HG02759 (cell line): ENCODE results near the gene COCH.
"Not testable (repeated sequence)": the region's sequence is repeated elsewhere in the genome, so short reads cannot be mapped to it uniquely, and the experiment has no call there.

Experiments
- ATAC-seq: cut with Tn5 transposase; IDR thresholded peaks from one replicate; pipeline ENCODE4 v1.9.1; 2021; ENCODE audit warnings: mild to moderate bottlenecking, moderate library complexity; ENCODE audit not compliant: unreplicated experiment

COCH gene

DNA sequence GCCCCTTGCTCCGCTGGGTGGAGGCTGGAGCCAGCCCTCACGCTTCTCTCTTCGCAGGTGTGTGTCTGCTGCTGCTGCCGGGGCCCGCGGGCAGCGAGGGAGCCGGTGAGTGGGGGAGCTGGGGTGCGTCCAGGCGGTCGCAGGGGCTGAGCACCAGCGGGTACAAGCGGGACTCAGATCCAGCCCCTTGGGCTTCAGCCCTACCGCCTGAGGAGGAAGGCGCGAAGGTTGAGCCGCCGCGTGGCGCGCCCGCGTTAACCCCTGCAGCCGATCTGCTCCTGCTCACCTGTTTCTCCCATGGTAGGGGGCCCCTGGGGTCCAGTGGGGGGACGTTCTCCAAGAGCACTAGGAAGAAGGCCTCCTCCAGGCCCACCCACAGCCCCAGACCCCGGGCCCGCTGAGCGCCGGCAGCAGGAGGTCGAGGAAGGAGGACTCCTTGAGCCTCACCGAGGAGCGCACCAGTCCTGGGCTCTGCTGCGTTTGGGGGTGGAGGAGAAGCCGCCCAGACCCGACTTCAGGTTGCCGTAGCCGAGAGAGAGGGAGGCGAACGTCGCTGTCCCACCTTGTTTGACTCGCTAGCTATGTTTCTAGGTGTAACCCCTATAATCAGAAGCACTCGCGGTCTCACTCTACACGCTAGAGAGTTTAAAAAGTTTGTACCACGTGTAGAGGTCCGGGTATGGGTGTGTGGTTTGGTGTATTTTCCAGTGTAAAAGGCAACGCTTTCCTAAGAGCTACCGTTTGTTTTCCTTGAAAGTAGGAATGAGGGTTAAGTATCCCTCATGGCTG lies 834 bp downstream of the COCH start:
- peak; percentile 34 for ATAC-seq

DNA sequence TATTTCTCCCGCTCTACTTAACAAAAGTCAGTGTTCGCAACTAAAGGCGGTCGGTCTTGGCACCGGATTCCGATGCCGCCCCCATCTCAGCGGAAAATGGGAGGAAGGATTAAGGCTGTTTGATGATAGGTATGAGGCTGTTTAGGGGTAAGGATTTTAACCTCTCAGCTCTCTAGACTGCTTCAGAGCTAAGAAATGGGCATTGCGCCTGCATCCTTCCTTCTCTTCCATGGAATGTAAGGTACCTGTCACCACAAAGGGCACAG lies 1.4 kb downstream of the COCH start:
- ATAC-seq: no peak

DNA sequence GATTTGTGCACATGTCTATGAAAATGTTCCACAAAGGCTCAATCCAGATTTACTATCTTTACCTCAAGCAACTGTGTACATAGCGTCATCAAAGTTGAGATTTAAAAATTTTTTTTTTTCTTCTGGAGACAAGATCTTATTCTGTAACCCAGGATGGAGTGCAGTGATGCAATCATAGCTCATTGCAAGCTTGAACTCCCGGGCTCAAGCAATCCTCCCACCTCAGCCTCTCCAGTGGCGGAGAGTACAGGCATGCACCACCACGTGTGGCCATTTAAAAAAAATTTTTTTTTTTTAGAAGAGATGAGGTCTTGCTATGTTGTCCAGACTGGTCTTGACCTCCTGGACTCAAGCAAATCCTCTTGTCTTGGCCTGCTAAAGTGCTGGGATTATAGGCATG lies 2.3 kb downstream of the COCH start:
- ATAC-seq: no peak

DNA sequence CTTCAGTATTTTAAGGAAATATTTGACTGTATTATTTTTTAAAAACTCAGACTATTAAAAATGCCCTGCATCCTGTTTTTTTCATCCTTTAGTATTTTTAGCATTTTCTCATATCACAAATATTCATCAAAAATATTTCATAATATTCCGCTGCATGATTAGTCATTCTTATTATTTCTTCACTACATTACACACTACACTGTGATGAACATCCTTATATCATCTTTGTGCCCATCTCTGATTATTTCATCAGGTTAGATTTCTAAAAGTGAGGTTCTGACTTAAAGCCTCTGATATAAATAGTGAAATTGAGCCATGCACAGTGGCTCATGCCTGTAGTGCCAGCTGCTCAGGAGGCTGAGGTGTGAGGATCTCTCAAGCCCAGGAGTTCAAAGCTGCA lies 8.1 kb downstream of the COCH start:
- no peak for ATAC-seq

DNA sequence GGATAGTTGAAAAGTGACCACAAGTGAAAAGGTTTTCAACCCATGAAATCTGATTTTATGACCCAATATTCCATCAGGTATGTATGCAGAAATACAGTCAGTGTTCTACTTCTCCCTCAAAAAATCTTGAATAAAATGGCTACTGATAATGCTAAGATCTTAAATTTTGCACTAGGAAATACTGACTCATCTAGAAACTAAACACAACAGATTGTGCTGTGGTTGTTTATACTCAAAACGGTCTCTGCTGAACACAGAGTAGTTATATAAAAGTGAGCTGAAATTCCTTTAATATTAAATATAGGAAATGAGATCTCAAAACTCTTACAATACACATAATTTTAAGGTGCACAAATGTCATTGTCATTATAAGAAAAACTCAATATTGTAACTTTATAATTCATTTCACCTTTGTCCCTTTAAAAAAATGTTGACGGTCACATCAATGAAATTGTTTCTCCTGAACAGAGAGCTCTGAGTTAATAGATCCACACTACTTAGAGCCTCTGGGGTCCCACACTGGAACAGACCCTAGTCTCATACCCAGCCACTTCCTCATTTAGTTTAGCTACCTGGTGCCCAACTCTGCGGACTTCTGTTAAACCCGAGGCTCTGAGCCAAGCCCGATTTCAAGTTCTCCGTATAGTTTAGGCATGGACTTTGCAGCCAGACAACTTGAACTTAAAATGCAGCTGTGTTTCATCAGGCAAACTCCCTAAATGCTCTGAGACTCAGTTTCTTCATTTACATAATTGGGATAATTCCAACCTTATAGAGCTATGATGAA lies 9.3 kb downstream of the COCH start:
- no peak for ATAC-seq

DNA sequence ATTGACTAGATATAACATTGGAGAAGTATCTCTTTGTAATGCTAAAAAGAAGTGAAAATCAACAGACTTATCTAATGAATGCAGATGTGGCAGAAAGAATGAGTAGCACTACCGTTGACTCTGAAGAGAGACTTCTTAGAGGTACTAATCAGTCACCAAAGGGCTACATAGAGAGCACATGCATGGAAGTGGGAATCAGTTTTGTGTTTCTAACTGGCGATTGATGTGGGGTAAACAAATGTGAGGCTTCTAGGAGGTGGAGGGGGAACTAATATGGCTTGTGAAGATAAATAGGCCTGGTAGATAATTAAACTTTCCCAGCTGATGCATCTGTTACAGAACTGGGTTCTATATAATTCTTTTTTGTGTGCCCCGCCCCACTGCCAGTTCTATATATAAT lies 10.5 kb downstream of the COCH start:
- ATAC-seq: no peak

DNA sequence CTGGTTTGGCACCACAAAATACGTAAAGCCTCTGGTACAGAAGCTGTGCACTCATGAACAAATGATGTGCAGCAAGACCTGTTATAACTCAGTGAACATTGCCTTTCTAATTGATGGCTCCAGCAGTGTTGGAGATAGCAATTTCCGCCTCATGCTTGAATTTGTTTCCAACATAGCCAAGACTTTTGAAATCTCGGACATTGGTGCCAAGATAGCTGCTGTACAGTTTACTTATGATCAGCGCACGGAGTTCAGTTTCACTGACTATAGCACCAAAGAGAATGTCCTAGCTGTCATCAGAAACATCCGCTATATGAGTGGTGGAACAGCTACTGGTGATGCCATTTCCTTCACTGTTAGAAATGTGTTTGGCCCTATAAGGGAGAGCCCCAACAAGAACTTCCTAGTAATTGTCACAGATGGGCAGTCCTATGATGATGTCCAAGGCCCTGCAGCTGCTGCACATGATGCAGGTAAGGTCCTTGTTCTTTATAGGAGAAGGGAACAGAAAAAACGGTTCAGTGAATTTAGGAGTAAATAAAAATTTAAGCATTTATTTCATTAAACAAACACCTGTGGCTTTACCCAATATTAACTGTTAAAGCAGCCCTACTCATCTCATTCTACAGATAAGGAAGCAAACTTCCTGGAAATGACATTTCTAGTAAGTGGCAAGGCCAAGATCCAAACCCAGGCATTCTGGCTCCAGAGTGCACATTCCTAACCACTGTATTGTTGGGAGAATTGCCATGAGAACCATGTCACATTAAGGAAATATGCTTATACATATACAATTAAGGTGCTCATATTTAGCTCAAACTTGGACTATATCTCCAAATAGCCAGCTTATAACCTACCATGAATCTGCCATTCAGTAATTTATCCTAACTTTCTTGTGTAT lies 11.7 kb downstream of the COCH start:
- no peak for ATAC-seq

DNA sequence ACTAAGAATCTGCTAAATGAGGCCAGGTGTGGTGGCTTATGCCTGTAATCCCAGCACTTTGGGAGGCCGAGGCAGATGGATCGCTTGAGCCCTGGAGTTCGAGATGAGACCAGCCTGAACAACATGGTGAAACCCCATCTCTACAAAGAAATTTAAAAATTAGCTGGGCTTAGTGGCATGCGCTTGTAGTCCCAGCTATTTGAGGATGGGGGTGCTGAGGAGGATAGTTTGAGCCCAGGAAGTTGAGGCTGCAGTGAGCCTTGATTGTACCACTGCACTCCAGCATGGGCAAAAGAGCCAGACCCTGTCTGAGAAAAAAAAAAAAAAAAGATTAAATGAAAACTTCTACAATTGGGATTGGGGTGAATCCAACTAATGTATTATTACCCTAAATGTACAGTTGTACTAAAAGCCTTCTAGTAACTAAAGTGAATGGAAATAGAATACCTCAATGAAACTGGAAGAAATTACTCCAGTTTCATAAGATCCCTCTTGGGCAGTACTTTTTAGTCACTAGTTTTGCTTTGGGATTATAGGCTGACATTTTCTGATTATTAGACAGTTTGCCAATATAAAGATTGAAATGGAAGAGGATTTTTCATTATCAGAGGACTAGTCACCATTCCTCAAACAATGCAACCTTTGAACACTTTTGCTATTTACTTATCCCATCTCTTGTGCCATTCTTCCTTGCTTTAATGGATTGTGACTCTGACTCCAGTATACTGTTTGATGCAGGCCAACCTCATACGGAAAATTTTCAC lies 14.3 kb downstream of the COCH start:
- no peak for ATAC-seq

DNA sequence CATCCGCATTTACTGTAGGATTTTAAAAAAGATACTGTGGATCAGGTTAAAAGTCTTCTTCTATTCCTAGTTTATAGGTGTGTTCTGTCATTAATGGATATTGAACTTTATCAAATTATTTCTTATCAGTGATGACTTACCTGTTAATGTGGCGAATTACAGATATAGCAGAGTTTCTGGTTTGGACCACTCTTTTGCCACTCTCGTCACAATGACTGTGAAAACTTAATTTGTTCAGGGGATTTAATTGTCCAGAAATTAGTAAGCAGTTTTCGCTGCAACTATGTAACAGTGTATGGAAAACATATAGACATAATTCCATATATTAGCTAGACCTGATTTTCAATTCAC lies 14.9 kb downstream of the COCH start:
- ATAC-seq: no peak

DNA sequence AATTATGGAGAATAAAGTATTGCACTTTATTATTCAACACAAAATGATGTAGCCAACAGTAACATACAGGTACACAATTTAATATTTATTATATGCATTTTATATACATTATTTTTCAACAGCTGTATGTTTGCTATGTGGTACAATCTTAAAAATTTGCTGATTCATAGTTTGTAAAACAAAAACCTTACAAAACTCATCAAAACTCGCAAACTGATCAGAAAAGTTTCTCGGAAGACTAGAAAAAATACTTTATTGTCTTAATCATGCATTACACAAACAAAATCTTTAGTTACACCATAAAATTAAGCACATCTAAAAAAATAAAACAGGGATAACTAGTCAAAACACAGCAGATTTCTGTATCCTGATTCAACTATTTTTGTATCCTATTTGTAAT lies 19.5 kb downstream of the COCH start:
- ATAC-seq: no peak

DNA sequence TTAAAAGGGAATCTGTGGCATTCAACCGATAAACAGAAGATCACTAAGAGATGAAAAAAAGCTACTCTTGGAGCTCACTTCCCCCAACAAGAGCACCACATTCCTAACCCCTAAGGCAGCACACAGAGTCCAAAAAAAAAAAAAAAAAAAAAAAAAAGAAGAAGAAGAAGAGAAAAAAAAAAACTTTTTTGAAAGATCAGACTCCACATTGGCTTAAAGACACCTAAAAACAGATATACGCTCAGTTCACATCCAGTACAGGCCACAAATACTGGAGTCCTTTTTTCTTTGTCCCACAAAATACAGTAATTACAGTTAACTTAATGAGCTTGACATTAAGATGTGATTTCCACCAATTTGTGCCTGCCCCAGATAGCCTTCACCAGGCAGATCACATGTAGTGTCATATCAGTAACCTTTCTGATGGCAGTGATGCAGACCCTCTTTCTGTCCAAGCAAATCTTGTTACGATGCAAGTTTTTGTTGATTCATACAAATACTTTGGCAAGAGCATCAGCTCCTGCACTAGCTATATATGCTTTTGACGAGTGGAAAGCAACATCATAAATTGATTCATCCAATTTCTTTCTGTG lies 20.7 kb downstream of the COCH start:
- no peak for ATAC-seq

DNA sequence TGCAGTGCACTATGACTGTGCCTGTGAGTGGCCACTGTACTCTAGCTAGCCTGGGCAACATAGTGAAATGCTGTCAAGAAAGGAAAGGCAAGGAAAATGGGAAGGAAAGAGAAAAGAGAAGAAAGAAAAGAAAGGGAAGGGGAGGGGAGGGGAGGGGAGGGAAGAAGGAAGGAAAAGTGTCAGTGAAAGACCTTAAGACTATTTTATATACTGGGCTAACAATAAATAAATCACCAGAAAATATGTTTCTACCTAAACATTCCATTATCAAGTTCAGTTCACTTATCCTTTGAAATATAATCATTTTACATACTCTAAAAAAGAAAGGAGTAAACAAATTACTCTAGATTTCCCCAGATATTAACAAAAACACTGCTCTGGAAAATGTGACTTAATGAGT lies 22.1 kb downstream of the COCH start:
- ATAC-seq: no peak

DNA sequence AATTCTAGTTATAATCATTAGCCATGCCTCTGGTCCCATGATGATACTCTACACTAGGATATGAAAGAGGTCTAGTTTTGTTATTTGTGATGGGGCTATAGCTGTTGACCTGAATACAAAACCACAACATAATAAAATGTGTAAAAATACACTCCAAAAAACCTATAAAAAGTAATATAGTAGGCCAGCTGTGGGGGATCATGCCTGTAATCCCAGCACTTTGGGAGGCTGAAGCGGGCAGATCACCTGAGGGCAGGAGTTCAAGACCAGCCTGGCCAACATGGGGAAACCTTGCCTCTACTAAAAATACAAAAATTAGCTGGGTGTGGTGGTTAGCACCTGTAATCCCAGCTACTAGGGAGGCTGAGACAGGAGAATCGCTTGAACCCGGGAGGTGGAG lies 22.8 kb downstream of the COCH start:
- not testable (repeated sequence) for ATAC-seq

DNA sequence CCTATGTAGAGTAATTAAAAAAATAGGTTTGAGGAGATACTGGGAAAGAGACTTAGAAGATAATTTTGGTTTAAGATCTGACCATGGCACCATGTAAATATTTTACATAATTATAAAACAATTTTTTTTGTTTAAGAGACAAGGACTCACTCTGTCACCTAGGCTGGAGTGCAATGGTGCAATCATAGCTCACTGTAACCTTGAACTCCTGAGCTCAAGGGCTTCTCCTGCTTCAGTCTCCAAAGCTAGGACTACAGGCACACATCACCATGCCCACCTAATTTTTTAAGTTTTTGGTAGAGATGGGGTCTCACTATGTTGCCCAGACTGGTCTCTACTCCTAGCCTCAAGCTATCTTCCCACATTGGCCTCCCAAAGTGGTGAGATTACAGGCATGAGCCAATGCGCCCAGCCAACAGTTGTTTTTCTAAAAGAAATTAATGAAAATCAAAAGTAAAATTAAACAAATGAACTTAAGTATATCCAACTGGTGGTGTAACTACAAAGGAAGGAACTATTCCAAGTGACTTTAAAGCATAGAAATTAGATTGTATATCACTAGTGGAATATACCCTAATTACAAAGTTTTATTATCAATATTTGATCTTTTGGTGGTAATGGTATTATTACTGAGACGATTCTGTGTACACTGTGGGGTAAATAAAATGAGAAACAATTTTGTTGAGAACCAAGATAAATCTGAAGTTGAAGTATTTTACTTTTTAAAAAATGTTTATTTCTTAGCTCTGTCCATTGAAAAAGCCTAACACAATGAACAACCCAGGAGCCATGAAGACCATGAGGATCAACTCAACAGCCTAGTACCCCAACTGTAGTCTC lies 29.1 kb downstream of the COCH start:
- no peak for ATAC-seq

DNA sequence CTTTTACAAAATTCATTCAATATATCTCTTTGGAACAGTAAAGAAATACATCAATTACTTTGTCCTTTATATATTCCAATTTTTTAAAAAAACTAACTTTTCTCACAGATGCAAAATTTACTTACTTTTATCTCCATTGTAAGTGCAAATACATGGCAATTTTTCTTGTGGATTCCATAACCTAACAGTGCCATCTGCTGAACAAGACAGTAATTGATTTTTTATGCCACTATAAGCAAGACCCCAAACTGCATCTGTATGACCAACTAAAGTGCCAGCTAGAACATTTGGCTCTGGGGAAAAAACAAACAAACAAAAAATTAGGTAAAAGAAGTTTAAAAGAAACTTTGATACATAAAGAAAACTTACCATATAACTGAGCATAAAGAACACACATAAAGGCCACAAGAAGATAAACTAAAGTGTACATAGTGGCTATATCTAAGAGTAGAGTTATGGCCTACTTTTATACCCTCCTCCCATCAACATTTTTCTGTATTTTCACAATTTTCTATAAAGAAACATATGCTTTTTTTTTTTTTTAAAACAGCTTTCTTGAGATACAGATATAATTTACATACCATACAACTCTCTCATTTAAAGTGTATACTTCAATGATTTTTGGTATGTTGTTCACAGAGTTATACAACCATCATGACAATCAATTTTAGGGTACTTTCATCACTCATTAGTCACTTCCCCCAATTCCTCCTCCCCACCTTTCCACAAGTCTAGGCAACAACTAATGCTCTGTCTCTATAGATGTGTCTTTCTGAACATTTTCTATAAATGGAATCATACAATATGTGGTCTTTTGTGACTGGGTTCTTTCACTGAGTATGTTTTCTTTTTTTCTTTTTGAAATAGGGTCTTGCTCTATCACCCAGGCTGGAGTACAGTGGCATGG lies 32.6 kb downstream of the COCH start:
- ATAC-seq: no peak

DNA sequence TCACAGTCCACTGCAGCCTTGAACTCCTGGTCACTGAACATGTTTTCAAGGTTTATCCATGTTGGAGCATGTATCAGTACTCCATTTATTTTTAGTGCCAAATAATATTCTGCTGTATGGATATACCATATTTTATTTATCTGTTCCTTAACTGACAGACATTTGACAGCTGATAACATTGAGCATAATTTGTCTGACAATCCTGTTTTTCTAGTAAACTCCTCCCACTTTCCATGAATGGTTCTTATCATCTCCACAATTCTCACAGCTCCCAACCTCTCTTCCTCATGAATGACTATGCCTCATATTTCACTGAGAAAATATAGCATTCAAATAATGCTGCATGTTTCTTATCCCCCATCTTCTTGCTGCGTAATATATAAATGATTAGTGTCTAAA lies 33.3 kb downstream of the COCH start:
- no peak for ATAC-seq

DNA sequence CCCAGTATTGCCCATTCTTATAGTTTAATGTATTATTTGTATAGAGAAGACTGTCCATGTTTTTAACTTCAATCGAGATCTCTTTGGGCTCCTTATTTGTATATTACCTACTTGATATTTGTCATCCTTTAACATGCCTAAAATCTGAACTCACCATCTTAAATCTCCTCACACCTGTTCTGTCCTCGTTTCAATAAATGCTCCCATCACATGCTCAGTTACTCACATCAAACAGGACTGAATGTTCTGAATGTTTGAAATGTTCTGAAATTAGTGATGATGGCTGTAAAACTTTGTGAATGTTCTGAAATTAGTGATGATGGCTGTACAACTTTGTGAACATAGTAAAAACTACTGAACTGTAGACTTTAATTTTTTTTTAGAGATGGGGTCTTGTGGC lies 34.5 kb downstream of the COCH start:
- no peak for ATAC-seq

DNA sequence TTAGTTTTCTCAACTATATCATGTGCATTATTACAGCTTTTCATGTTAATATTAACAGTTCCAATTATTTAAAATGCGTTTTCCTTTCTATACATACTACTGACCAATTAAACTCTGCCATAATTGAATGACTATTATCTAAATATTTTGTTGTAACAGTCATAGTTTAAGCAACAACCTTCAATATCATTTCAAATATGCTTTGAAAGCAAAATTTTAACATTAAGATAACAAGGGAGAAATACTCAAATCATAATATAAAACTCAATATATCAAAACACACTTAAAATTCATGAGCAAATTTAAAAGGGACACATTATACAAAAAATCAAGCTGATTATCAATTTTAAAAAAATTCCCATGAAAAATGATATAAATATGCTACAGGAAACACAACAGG lies 40.5 kb downstream of the COCH start:
- no peak for ATAC-seq

DNA sequence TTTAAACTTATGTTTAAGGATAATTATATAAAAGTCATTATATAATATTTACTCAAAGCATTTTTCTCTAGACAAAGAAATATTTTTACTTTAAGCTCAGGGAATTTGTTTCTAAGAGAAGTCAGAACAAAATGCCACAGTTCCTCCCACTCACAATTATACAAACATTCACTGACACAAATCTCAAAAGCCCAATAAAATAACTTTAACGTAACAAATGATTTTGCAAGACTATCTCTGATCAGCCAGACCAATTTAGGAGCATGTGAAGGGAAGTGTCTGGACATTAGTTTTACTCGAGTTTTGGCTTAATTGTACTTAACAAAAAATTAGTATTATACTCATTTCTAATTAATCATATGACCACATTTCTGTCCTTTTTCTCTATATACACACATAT lies 41.2 kb downstream of the COCH start:
- ATAC-seq: no peak
